HG03103 (cell line): ENCODE data around the gene ZNF83.
"Not testable (repeated sequence)": the region's sequence is repeated elsewhere in the genome, so short reads cannot be mapped to it uniquely, and the experiment has no call there.

ENCODE experiments used
- ATAC-seq: cut with Tn5 transposase; IDR thresholded peaks from one replicate; pipeline ENCODE4 v1.9.1; 2021; ENCODE audit warnings: low read depth; ENCODE audit not compliant: unreplicated experiment

Gene ZNF83

DNA sequence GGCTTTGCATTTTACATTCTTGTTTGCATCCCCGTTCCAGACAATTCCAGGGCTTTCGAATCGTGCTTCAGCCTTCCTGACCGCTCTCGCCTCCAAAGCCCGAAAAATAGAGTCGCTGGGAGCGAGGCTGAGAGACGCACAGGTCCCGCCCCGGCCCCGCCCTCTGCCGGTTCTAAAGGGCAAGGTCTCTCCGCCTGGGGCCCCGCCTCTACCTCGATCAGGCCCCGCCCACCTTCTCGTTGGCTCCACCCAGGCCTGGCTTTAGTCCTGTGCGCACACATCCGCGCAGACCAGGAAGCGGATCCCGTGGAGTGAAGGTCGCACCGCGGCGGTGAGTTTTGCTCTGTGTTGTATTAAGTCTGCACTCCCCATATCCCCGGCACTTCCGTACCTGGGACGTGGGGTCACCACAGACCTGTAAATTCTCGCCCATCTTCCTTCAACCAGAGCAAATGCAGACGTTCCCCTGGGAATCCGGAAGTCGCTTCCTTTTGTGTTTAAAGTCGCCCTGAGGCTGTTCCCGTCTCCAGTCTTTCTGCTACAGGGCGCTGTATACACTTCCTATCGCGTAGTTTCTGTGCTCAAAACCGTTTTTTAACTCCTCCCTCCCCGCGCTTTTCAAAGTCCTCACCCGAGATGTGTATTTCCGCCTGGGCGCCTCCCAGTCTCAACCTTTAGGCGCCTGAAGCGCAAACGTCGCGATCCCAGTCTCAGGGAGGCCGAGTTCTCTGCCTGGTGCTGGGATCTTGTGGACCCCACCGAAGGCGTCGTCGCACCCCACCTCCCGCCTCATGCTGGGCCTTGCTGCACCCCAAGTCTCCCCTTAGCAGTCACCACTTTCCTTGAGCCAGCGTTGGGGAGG is 67.9 kb downstream of the ZNF83 start, which contains the start of gene ZNF701:
Gene ZNF701, plus strand, starts transcription at position 288 of the 862 bp plus-strand sequence. CDS start 3,861 bp downstream, outside the sequence.
- peak; percentile 84 for ATAC-seq

GRCh38 chr19:52569638-52569999 is 68.5 kb downstream of the ZNF83 start:
- ATAC-seq: not testable (repeated sequence)

DNA sequence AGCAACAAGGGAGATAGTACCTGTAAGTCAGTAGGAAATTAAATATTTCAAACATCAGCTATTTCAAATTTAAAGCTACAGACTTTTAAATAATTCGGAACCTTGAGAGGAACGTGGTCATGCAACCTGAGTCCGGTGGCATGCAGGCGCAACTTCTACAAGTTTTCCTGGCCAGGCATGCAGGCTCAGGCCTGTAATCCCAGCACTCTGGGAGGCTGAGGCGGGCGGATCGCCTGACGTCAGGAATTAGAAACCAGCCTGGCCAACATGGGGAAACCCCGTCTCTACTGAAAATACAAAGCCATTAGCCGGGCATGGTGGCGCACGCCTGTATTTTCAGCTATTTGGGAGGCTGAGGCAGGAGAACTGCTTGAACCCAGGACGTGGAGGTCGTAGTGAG is 70.2 kb downstream of the ZNF83 start:
- ATAC-seq: no peak

DNA sequence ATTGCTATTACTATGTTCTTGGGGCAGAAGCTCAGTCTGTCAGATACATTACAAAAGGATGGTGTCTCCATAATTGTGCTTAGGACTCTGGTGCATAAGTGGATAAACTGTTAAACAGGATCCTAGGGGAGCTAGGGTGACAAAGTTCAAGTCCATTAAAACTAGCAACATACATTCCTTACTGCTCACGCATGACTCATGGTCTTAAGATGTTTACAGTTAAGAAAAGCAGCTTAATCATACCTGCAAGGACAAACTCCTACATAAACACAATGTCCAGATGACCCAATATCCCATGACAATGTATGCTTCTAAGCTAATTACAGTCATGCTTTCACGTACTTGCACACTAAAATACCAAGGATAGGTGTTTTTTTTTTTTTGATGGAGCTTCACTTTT is 71.6 kb downstream of the ZNF83 start:
- ATAC-seq: no peak

DNA sequence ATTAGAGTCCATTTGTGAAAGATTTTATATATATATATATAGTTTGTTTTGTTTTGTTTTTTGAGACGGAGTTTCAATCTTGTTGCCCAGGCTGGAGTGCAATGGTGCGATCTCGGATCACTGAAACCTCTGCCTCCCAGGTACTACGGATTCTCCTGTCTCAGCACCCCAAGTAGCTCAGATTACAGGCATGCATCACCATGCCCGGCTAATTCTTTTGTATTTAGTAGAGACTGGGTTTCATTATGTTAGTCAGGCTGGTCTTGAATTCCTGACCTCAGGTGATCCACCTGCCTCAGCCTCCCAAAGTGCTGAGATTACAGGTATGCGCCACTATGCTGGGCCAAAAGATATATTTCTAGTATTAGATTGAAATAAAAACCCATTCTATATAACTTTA is 72.0 kb downstream of the ZNF83 start:
- no peak for ATAC-seq
